NOMO-1 (cell line): ENCODE results near the gene NUMA1.

Experiments
- DNase-seq, 2 experiments: peaks; one replicate each; lab custom pipeline; 2025; ENCODE audit not compliant: unreplicated experiment in 2 of 2; lab: John Stamatoyannopoulos, UW

NUMA1 gene

DNA sequence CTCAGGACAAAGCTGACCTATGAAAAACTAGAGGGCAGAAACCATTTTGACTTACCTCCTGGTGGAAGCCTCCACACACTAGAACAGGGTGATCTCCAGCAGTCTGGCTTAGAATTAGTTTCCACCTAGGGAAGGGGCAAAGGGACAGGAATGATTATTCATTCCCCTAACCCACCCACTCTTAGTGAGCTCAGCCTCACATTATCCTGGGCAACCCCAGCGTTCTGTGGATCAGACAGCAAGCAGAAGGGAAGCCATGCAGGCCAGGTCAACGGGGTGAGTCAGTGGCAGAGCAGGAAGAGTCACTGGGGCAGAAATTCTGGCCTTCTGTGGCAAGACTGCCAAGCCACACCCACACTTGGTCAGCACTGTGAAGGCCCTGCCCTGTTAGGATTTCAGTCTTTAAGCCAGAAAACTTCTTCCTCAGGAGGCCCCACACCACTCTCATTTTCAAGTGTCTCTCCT, 10.5 kb downstream of the NUMA1 start:
- peak; percentile 85 to 89 for DNase-seq

DNA sequence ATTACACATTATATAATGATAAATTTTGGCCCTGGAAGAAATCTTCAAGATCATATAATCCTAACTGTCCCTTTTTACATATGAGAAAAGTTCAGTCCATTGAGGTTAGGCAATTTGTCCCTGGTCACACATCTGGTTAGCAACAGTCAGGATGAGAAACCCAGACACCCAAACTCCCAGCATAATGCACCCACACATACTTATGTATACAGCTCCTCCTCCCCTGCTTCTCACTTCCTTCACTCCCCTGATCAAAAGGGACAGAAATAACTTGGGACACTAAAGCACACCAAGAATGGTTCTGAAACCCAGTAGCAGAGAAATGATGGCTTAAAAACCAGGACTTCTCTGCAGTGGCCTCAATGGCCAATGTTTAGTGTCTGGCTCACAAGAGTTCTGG, 11.1 kb downstream of the NUMA1 start:
- no peak for DNase-seq

DNA sequence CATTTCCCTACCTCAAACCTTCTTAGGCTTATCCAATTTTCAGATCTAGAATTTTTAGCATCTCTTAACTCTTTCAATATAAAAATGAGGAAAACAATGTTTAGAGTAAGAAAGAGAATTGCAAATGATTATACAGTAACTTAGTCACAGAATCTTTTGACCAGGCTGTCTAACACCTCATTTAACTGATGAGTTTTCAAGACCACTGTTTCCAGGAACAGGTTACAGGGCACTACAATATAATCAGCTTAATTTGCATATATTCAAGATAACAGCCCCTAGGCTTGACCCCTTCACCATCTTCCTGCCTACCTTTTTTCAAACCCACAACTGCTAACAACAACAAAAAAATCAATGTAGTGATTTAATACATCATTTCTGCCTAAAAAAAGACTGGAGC, 12.7 kb downstream of the NUMA1 start:
- DNase-seq = no peak

DNA sequence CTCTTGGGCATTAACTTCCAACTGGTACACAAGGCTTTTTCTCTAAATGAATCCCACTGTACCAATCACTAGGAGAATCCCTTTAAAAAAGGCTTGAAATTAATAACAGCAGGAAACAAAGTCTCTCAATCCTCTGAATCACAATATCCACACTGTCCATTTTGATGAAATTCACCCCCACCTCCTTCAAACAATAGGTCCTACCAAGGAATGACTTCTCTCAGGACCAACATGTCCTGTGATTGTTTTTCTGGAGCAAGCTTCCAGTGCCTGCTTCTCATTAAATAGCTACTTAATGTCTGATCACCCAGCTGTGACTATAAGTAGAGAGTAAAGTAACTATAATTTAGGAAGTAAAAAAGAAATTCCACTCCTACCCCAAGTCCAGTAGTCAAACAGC, 13.1 kb downstream of the NUMA1 start:
- DNase-seq = no peak

DNA sequence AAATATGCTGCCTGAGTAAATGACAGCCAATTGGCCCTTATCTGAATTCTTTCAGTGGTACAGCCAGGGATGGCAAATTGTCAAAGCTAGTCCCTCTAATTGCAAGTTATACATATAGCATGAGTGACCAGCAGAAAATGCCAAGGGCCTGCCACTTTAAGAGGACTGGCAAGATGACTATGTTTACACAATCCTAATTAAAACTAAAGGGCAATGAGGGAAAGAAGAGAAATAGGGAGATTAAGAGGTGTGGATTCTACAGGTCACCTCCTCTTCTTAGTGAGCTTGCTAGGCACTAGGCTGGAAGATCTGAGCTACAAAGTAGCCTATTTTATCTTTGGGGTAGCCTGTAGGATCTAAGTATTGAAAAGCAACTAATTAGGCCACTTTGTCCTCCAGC, 13.5 kb downstream of the NUMA1 start:
- no peak for DNase-seq

DNA sequence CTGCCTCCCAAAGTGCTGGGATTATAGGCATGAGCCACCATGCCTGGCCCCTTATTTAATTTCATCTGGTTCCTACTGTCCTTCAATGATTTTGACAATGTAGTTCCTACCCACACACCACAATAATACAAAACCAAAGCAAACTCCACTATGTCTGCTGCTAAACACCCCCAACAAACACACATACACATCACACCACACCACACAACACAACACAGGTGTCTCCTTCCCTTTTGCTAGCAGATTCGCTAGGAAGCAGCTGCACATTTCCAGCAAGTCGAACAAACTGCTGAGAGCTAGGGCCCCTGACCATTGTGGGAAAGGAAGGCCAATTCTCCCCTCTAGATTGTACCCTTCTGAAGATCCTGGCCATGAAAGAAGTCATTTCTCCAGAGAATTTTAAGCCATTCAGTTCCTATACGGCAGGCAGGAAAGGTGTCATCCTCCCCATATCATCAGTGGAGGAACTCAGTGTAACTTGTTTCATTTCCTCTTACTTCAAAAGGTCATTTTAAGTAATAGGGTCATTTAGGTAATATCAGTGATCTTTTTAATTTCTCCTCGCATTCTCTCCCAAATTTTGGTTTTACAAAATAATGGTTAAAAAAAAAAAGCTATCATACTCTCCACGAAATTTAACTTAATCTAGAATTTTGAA, 18.5 kb downstream of the NUMA1 start:
- peak; percentile 5 to 63 for DNase-seq

DNA sequence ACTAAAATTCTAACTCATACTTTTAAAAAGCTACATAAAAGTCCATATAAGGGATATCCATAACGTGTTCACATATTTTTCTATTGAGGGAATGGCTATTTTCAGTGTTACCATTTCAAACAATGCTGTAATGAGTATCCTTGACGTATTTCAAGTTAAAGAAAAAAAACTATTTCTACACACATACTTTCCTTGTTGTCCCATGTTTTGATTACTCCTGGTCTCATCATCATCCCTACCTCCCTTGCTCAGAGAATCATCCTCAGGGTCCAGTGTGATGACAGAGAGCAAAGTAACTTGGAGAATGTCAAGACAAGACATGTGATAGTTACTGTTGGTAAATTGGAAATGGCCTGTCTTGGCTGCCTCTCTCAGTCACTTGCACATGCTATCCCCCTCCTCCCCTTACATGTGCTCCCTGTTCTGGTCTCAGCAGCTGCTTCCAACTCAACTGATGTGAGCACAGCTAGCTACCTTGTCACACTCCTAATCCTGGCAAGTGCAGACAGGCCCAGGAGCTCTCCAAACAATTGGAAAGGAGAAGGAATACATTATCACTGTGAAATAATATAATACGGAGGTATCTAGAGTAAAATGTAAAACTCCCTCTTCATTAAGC, 21.8 kb downstream of the NUMA1 start:
- no peak for DNase-seq

DNA sequence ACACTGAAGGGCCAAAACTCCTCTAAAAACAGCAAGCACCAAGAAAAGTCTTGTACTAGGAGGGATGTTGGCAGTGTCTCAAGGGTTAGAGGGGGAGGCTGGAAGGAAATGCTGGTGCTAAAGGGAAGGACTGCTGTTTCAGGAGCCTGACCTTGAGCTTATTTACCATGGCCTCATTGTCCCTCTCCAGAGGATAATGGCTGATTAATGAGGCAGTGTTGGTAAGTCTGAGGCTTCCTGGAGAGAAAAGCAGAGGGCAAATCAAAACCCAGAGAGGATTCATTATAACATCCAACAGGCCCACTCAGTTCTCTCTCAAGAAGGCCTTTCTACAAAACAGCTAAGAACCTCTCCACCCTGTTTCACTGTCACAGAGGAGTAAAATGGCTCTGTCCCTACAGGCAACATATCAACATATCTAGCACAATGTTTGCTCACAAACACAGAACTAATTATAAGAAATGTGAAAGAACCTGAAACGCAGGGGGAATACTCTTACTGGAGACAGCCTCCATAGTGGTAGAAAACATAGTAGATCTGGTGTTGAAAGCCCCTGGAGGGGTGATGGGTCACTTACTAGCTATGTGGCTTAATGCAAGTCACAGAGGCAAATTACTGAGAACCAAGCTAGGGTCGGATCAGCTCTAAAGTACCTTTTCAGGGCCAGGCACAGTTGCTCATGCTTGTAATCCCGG, 31.4 kb downstream of the NUMA1 start:
- no peak for DNase-seq

DNA sequence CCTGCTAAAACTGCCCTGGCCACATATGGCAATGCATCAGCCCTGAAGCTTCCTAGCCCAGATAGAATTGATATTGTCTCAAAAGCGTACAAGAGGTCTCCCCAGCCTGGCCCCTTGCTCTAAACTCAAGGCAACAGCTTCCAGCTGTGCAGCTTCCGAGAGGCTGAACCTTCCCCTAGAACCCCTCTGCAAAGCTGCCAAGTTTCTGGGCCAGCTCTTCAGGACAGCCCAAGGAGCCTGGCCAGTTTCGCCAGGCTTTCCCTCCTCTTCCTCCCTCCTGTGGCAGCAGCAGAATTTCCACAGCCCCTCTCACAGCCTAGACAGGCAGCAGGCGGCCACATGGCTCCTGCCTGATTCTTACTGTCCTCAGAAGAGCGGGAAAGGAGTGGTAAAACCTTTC, 34.5 kb downstream of the NUMA1 start:
- no peak for DNase-seq

DNA sequence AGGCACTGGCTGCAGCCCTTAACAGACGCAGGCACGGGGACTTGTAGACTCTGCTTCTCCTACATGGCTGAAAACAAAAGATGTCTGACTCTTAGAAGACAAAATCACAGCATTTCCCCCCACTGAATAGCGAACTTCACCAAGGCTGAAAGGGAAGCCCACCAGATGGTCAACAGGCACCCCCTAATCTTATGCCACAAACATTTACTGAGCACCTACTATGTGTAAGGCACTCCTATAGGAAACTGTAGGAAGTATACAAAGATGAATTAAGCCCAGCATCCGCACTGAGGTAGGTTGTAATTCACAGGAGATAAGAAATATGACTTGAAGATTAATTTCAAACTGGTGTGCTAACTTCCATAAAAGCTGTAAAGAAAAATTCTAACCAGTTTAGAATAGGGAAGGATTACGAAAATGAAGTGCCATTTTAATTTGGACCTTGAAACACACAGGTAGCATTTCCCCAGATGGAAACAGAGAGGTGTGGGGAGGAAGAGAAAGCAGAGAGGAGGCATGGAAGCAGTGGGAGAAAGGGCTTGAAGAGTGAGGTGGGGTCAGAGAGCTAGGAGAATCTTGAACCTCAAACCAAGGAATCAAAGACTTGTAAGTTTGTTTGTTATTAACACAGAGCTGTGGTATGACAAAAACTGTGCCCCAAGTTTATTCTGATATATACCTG, 38.1 kb downstream of the NUMA1 start:
- DNase-seq = no peak

DNA sequence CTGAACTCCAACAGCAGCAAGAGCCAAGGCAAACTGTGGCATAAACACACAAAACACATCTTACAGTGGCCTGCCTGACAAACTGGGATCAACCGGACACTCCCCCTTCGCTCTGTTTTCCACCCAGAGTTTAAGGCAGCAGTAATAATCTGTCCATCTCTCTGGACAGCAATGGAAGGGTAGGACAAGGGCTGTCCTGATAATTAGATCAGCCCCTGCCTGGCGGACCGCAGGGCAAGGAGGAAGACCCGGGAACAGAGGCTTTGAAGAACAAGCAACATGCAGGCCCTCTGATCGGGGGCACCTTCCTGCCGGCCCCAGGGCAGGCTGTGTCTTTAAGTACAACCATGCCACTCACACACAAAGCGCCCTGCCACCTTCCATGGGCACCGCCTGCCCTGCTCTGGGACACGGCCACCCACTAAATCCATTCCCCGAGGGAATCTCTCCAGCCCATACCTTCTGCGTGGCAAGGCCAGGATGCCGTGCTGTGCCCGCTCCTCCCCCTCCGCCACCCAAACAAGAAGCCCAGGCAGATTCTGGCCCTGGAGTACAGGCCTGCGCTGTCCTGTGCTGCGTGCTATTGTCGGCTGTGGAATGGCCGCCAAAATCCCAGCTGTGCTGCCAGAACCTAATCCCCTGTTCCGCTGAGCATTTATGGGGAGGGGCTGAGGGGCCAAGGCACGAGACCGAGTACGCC, 38.8 kb downstream of the NUMA1 start:
- DNase-seq = no peak

DNA sequence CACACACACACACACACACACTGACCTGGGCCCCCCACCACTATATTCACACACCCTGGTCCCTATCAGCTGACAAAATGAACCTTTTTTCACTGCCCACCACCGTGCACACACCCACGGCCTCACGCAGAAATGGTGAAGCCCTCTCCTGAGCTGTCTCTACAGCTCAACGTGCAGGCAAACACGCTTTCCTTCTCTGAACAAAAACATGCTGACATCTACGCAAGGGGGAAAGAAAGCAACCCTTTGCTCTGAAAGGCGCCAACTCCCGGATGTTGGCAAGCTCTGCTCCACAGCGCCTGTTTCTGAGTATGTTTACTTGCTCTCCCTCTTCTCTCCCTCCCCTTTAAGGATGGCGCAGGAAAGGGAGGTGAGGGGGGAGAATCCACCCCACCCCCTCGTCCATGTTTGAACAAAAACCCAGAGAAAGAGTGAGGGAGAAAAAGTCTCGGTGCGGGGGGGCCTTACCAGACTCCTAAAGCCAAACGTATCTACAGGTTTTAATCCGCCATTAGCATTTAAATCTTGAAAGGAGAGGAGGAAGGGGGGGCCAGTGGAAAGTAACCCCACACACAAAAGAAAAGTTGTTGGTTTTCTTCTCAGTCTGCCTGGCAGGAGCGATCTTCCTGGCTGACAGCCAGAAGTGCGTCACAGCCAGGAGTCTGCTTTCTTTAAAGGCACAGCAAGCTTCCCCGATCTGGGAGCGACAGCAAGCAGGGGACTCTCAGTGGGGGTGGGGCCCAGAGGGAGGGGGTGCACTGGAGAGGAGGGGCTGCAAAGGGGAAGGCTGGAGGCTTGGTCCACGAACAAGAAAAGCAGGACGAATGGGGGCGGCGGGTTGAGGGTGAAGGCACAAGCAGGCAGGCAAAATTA, 39.6 kb downstream of the NUMA1 start:
- no peak for DNase-seq

DNA sequence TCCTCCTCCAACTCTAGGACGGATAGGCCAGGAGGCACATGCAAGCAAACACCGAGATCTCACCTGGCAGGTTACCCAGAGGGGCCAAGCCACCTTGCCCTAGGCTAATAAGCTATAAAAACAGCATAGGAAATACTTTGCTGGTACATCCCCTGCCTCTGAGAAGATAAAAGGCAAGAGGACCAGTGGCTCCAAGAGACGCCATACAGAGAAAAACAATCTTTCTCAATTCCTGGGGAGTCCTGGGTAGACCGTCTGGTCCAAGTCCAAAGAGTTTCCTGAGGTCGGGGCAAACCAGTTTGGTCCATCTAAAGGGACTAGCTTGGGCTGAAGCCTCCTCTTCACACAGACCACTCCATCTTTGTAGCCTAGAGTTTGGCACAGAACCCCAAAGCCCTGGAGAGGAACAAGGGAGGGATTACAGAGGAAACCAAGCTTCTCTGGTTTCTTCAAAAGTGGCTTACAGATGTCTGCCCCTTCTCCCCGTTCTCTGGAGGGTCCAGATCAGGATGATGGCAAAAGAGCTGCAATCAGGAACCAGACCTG, 40.4 kb downstream of the NUMA1 start:
- no peak for DNase-seq

DNA sequence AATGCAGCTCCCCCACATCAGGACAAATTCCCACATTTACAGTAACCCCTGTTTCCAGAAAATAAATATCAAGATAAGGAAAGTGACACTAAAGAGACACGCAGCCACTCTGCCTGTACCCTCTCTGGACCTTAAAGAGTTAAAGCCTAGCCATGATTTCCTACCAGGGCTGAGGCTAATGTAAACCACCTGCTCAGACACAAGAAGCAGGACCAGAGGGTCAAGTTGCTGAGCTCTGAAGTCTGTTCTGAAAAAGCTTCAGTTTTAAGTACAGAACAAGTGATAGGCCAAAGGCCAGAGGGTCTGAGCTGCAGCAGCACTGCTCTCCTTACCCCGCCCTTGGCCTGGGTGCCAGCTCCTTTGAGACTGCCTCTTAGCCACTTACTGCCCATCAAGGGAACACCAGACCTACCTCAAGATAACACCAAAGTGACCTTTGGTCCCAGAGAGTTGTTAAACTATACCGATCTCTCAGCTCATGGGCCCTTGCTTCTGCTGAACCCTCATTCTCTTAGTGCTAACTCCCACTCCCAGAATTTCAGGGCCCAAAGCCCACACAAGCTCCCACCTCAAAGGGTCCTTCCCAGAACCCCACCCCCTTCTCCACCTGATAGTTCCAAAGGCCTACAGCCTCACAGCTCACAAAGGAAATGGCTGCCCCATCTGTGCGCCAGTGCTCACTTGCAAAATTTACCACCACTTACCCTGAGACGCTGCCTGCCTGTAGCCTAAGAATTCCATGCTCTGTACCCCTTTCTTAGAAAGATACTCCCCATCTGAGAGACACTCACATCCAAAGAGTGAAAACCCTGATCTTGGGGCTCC, 41.1 kb downstream of the NUMA1 start:
- no peak for DNase-seq

DNA sequence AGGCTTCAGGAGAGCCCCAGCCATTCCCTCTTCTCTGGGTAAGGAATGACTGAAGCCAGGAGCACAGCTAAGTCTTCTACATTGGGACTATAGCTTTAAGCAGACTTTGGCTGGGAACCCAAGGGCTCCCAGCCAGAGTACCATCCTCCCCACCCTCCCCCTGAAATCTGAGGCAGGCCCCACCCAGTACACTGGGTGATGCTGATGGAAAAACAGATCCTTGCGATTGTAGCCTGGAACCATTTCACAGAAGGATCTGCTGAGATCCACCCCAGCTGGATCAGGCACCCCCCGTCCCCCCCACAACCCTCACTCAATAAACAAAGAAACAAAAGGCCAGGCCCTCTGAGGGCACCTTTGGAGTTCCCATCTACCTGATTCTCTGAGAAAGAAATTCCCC, 41.9 kb downstream of the NUMA1 start:
- no peak for DNase-seq

DNA sequence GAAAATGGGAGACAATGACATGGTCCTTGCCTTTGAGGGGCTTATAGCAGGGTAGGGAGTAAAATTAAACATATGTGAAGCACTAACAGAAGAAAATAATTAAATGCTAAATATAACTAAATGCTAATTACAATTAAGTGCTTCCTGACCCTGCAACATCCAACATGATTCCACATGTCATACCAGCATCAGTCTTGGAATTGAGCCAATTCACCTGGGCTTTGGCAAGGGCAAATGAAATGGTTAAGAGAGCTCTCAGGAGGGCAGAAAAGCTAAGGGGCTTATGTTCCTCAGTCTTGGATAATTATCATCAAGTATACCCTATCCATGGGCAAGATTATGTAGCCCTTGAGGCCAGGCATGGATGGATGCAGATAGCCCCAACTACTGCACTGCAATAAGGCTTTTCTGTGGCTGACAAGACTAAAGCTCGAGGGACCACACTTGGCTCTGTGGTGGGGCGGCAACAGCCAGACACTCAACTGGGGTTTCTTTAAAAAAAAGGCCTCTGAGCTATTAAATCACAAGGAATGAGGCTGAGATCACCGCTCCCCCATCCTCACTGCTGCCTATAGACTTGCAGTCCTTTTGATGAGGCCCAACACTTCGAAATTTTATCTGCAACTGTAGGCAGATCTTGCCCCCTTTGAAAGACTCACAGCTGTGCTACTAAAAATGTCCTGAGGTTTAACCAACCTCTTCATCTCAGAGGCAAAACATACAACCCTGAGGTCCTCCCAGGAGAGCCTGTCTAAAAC, 42.6 kb downstream of the NUMA1 start:
- no peak for DNase-seq

DNA sequence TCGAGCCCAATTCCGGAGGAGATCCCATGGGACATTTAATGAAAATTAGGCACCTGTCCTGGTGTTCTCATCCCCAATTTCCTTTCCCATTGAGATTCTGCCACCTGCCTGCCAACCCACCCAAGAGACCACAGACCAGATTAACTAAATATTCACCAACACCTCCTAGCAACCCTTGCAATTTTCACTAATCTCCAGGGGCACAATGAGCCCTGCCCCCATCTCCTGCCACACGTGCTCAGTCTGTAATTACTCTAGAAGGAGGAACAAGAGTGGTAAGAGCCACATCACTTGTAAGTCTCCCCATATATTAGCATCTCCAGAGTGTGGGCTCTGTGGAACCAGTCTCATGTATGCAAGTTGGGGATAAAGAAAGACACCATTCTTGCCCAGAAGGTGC, 43.7 kb downstream of the NUMA1 start:
- DNase-seq = no peak

DNA sequence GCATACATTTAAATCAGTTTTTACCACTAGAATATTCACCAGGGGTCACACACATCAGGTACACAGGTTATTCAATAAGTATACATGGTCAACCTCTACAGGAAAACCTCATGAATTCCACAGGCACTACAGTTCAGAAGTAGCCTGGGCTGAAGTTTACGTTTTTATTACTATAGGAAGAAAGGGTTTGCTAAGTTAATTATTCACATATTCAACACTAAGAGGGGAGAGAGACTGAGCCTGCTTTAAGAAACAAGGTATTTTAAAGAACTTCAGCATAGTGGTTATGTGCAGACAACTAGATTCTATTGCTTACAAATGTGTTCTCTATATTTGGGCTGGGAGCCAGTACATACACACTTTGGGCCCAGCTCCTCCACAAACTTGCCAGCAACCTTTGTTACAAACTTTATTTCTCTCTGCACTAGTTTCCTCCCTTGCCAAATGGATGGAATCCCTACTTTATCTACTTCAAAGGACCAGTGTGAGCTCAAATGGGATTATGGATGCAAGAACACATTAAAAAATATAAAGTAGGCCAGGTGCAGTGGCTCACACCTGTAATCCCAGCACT, 49.8 kb downstream of the NUMA1 start:
- DNase-seq = no peak
